HUES6 (cell line): Measurements from ENCODE around the gene MBP.
A peak's percentile ranks its signal among the peaks of the same experiment; 100 is the strongest.

ENCODE experiments used
- H3K27ac ChIP-seq: 2 replicates; pipeline ENCODE4 v1.7.0; 2013; ENCODE audit warnings: low read depth, mild to moderate bottlenecking, low read length, inconsistent platforms
- H3K27me3 ChIP-seq: 2 replicates; pipeline ENCODE4 v1.6.1; 2013; ENCODE audit warnings: low read length; ENCODE audit not compliant: control insufficient read depth, insufficient read depth
- H3K36me3 ChIP-seq: 2 replicates; pipeline ENCODE4 v1.6.1; 2013; ENCODE audit warnings: low read length; ENCODE audit not compliant: control insufficient read depth, insufficient read depth
- H3K4me1 ChIP-seq: 2 replicates; pipeline ENCODE4 v1.6.1; 2013; ENCODE audit warnings: low read length; ENCODE audit not compliant: control insufficient read depth, insufficient read depth
- H3K4me3 ChIP-seq: 2 replicates; pipeline ENCODE4 v1.5.1; 2013; ENCODE audit warnings: low read depth, low read length
- H3K9ac ChIP-seq: one replicate; pipeline ENCODE4 v1.6.1; 2013; ENCODE audit warnings: mild to moderate bottlenecking, low read length
- H3K9me3 ChIP-seq: 2 replicates; pipeline ENCODE4 v1.6.1; 2013; ENCODE audit warnings: low read depth, low read length; ENCODE audit not compliant: control insufficient read depth, insufficient read depth

Gene MBP

GRCh38 chr18:77095391-77096371, 36.9 kb downstream of the MBP start:
- no peaks in the 10 kb centered on the region for H3K36me3 ChIP-seq
- no peak overlapping the region for H3K27ac ChIP-seq
- H3K9me3 ChIP-seq: no peaks in the 10 kb centered on the region
- no peak overlapping the region for H3K4me3 ChIP-seq
- peaks cover 63% of the 10 kb centered on the region for H3K4me1 ChIP-seq
- no peaks in the 10 kb centered on the region for H3K27me3 ChIP-seq
- H3K9ac ChIP-seq: no peak overlapping the region

GRCh38 chr18:77093586-77093985, 39.0 kb downstream of the MBP start:
- Histone ChIP-seq H3K36me3 (no peaks in the 10 kb centered on the region), H3K4me1 (peaks cover 67% of the 10 kb centered on the region), H3K4me3 (no peak overlapping the region), H3K27ac (no peak overlapping the region), H3K27me3 (no peaks in the 10 kb centered on the region), H3K9me3 (no peaks in the 10 kb centered on the region), H3K9ac (no peak overlapping the region)

- H3K9me3 ChIP-seq: no peaks in the 10 kb centered on the region
These were observed 39.5 kb downstream of the MBP start for GRCh38 chr18:77093067-77093430.

GRCh38 chr18:77092104-77093066, 40.2 kb downstream of the MBP start:
- Histone ChIP-seq H3K9ac (no peak overlapping the region), H3K27ac (no peak overlapping the region), H3K36me3 (no peaks in the 10 kb centered on the region), H3K4me3 (no peak overlapping the region), H3K27me3 (0 out of 2 replicates have a peak, but pooled peaks cover 4% of the 10 kb centered on the region), H3K4me1 (peaks cover 60% of the 10 kb centered on the region), H3K9me3 (no peaks in the 10 kb centered on the region)

More at GRCh38 chr18:77093067-77093430, 39.5 kb downstream of the MBP start:
- H3K36me3 ChIP-seq: no peaks in the 10 kb centered on the region
- no peaks in the 10 kb centered on the region for H3K27me3 ChIP-seq
- no peak overlapping the region for H3K9ac ChIP-seq
- H3K4me1 ChIP-seq: peaks cover 65% of the 10 kb centered on the region
- H3K27ac ChIP-seq: no peak overlapping the region
- H3K4me3 ChIP-seq: no peak overlapping the region

GRCh38 chr18:77091366-77091765, 41.2 kb downstream of the MBP start:
- H3K27ac ChIP-seq: no peak overlapping the region
- H3K4me3 ChIP-seq: no peak overlapping the region
- no peak overlapping the region for H3K9ac ChIP-seq
- no peaks in the 10 kb centered on the region for H3K9me3 ChIP-seq
- peaks cover 53% of the 10 kb centered on the region for H3K4me1 ChIP-seq
- H3K27me3 ChIP-seq: peaks cover 13% of the 10 kb centered on the region
- H3K36me3 ChIP-seq: no peaks in the 10 kb centered on the region

GRCh38 chr18:77090546-77091174, 41.9 kb downstream of the MBP start:
- H3K4me3 ChIP-seq: no peak overlapping the region
- H3K9ac ChIP-seq: no peak overlapping the region
- peaks cover 19% of the 10 kb centered on the region for H3K27me3 ChIP-seq
- peaks cover 46% of the 10 kb centered on the region for H3K4me1 ChIP-seq
- no peaks in the 10 kb centered on the region for H3K36me3 ChIP-seq
- no peaks in the 10 kb centered on the region for H3K9me3 ChIP-seq
- H3K27ac ChIP-seq: no peak overlapping the region

GRCh38 chr18:77089723-77090285, 42.8 kb downstream of the MBP start:
- Histone ChIP-seq H3K4me1 (peaks cover 41% of the 10 kb centered on the region), H3K27me3 (peaks cover 19% of the 10 kb centered on the region), H3K9ac (peak overlapping the region; percentile 49), H3K9me3 (no peaks in the 10 kb centered on the region), H3K27ac (peak overlapping the region; percentile 29; the same call in 1 of the 2 replicates), H3K36me3 (no peaks in the 10 kb centered on the region), H3K4me3 (peak overlapping the region; percentile 14; the same call in 1 of the 2 replicates)

GRCh38 chr18:77088963-77089722, 43.4 kb downstream of the MBP start:
- peaks cover 19% of the 10 kb centered on the region for H3K27me3 ChIP-seq
- peak overlapping the region; percentile 3; the same call in 1 of the 2 replicates for H3K4me3 ChIP-seq
- peak overlapping the region; percentile 67 for H3K9ac ChIP-seq
- no peaks in the 10 kb centered on the region for H3K9me3 ChIP-seq
- no peaks in the 10 kb centered on the region for H3K36me3 ChIP-seq
- peak overlapping the region; percentile 29; the same call in 1 of the 2 replicates for H3K27ac ChIP-seq
- peaks cover 41% of the 10 kb centered on the region for H3K4me1 ChIP-seq

GRCh38 chr18:77087393-77088141, 45.0 kb downstream of the MBP start:
- H3K9me3 ChIP-seq: no peaks in the 10 kb centered on the region
- no peaks in the 10 kb centered on the region for H3K36me3 ChIP-seq
- peaks cover 19% of the 10 kb centered on the region for H3K27me3 ChIP-seq
- no peak overlapping the region for H3K9ac ChIP-seq
- peaks cover 31% of the 10 kb centered on the region for H3K4me1 ChIP-seq
- peak overlapping the region; percentile 59 for H3K4me3 ChIP-seq
- no peak overlapping the region; the same call in 1 of the 2 replicates for H3K27ac ChIP-seq
